GM18907 (cell line): ENCODE results near the gene GOLT1A.

Experiments
- ATAC-seq: cut with Tn5 transposase; IDR thresholded peaks from one replicate; pipeline ENCODE4 v1.9.1; 2021; ENCODE audit warnings: mild to moderate bottlenecking, moderate library complexity; ENCODE audit not compliant: unreplicated experiment

Gene GOLT1A

DNA sequence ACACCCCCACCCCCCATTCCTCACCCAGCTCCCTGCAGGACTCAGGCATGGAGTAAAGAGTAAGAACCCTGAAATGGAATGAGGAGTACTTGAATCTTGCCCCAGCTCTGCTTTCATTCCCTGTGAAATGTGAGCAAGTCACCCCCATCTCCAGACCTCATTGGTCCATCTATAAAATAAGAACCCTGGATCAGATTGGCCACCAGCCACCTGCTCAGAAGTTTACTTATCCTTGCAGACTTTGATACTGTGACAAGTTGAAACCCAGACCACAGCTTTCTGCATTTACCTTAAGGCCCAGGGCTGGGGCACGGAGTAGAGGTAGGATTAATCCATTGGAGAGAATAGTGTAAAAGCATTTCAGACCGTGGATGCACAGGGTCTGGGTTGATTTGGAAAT lies 19.7 kb downstream of the GOLT1A start:
- no peak for ATAC-seq

DNA sequence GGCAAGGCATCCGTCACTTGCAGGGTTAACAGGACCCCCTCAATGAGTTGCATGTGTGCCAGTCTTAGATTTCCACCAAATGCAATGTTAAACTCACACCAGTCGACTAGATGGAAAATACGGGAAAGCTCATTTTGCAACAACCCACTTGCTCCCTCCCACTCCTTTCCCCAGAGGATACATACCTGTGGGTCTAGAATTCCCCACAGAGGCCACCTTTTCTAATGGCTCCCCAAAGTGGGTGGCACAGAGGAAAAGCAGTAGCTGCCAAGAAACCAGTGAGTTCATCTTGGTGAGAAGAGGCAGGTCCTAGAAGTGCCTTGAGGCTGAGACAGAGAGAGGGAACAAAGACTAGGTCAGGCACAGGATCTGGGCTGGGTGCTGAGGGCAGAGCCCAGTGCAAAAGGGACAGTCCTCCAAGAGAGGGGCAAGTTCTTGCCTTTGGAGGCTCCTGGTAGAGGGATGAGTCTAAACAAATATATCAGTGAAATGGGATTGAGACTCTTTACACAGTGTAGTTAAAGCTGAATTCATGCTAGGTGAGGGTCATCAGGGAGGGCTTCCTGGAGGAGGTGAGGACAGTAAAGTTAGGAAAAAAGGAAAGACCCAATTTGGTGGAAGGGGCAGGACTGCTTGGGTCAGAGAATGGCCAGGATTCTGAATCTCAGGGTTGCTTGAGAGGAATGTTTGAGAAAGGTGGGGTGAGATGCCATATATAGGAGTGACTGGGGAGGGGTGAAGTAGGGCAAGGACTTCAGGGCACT lies 21.0 kb downstream of the GOLT1A start:
- ATAC-seq, result no peak

DNA sequence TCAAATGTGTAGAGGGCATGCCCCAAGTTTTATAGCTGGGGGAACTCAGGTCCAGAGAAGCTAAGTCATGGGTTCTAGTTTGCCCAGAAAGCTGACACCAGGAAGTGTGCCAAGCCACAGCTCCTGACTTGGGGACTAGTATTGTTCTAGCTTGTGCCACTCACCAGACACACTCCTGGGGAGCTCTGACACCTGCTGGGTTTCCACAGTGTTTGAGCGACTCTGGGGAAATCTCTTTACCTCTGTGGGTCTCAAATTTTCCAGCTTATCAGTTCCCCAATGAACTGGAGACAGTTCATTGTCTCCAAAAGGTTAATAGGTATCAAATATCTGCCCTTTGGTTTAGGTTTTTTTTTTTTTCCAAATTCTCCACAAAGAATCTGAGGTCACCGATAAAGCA lies 21.7 kb downstream of the GOLT1A start:
- no peak for ATAC-seq

DNA sequence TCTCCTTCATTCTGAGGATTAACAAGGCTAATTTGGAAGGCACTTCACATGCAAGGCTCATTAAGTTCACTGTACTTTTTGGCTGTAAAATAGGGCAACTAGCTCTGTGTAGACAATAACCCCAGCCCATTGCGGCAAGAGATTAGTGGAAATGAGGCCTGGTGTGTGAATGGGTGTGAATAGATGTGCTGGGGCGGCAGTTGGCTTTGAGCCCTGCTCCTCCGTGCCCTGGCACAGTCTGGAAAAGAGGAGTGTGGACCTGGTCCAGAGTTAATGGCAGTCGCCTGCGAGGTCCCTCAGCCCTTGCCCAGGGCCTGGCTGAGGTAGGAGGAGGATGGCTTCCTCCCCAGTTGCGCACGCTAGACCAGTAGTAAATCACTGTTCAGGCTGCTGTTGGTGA lies 22.3 kb downstream of the GOLT1A start:
- no peak for ATAC-seq

DNA sequence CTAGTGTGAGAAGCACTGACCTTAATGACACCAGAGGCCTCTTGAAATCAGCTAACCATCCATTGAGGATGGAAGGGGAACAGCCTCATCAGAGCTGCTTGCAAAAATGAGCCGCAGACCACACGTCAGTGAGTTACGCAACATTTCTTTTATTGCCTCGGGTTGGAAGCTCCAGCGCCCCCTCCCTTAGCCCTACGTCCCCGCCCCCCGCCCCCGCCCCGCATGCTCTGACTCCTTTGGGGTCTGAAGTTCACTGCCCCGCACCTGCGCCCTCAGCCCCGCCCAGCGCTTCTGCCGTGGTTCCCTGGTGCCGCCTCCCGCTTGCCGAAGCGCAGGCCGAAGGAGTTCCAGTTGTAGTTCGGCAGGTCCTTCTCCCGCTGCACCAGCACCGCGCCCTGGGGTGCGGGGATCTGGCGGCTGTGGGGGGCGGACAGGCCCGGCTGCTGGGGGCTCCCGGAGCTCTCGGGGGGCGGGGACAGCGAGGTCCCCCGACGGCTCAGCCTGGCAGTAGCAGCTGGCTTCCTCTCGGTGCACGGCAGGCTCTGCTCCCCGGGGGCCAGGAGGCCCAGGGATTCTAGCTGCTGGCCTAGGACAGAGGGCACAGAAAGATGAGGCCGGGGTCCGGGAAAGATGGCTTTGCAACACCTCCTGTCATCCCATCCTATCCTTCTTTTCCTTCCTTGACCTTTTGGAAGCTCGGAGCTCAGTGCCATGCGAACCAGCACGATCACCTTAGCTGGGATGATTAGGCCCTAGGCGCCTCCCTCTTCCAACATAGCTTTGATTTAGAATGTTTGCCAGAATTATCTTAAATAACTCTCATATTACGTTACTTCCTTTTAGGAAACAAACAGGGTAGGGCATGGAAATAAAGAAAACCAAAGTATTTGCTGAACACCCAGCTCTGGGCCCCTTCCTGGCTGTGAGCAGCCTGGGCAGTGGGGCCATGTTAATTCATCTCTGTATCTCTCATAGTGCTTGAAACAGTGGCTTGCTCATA lies 23.3 kb downstream of the GOLT1A start:
- ATAC-seq, result no peak

DNA sequence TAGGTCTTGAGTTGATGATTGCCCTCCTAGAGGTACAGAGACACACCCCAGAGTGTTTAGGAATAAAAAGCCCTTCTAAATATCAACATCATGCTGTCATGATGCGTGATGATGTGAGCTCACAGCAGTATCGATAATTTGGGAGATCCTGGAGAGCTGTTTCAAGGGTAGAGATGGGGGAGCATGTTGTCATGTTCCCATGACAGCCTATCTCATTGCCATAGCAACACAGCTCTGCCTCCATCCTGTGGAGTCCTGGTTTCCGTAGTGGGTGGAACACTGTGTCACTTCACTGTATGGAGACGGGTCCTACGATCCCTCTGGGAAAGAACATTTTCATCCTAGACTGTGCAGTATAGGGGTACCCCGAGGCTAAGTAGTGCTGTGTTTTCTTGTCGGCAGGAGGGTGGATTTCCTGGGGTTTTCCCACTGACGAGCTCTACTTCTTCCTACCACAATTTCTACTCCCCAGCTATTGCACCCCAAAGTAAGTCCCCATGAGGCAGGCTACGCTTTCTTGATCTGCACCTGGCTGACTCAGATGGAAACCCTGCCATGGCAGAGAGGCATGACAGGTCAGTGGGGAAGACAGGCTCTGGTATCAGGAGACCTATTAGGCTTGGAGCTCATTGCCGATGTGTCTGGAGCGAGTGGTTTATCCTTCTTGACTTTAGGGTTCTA lies 24.7 kb downstream of the GOLT1A start:
- ATAC-seq, result peak; percentile 39

DNA sequence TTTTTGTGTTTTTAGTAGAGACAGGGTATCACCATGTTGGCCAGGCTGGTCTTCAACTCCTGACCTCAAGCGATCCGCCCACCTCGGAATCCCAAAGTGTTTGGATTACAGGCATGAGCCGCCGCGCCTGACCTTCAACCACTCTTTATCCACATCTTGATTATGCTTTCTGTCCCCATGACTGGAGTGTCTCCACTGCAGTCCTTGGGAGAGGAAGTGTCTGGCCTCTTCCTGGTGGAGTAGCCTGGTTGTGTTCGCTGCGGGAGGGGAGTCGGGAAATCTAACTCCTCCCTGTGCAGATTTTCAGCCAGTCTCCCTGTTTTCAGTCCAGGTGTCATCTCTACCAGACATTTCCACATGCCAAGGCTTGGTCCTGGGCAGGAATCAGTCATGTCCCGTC lies 27.2 kb downstream of the GOLT1A start:
- no peak for ATAC-seq

DNA sequence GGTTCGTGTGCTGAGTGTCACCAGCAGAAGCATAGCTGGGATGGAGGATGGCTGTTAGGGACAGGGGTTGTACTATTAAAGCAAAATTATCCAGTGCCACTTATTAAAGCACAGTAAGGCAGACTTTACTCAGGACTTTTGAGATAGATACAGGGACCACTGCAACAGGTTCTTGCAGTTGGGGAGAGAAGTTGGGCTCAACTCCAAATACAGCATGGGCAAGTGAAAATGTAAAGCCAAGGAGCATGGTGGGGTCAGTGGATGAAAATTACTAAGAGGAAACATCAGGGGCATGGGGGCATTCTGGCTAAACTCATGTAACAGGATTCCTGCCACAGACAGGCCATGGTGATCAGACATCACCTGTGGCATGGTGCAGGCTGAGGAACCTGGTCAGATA lies 32.7 kb downstream of the GOLT1A start:
- ATAC-seq, result no peak

DNA sequence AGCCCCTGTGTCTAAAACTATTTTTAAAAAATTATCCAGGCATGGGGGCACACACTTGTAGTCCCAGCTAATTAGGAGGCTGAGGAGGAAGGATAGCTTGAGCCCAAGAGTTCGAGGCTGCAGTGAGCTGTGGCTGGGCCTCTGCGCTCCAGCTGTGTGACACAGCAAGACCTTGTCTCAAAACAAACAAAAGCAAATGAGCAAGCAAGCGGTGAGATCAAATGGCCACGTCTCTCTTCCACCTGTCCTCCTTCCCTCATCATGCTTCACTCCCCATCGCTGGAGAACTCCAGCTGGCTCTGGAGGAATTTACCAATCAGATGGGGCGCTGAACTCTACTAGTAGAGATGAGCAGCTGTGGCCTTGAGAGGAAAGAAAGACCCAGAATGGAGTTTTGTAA lies 33.7 kb downstream of the GOLT1A start:
- ATAC-seq, result no peak

DNA sequence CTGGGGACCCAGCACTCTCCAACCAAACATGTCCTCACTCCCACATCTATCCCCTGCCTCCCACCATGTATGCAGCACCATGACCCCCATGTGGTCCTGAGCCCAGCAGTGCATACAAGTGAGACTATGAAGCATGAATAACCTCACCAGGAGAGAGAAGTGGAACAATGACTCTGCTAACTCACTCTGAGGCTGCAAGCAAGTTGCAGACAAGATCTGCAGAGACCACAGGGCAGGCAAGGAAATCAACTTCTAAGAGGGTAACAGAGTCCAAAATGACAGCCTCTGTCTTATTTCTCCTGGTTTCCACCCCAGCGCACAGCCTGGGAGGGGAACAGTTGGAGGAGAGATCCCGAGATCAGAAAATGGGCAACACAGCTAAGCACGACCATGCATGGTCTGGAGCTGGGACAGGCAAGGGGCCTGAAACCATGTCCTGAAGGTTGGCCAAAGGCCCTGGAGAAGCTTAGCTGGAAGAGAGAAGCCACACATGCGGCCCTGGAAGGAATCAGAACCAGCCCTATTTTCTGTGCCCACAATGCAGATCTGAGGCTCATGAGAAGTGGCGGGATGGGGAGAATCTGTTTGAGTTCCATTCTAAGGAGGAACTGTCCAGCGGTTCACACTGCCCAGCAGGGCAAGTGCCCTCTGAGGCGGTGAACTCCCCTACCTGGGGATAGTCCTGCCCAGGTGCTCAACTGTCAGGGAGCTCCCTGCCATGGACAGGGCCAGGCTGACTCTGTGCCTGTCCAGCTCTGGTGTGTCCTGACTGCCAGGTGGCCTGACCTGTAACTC lies 35.1 kb downstream of the GOLT1A start:
- ATAC-seq, result no peak

DNA sequence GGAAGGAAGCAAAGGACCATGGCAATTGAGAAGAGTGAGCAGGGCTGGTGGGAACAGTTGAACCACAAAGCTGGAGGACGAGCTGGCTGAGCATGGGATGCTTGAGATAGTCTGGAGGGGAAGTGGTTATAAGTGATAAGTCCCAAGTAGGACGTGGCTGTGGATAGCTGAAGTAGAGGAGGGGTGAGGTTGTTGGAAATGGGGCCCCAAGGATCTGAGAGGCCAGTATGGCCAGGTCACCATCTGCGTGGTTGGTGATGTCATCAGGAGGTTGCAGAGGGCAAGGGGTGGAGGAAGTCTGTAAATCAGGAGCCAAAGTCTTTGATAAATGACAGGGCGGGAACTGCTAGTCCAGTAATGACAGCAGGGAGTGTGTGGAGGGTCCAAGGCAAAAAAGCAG lies 36.7 kb downstream of the GOLT1A start:
- no peak for ATAC-seq

DNA sequence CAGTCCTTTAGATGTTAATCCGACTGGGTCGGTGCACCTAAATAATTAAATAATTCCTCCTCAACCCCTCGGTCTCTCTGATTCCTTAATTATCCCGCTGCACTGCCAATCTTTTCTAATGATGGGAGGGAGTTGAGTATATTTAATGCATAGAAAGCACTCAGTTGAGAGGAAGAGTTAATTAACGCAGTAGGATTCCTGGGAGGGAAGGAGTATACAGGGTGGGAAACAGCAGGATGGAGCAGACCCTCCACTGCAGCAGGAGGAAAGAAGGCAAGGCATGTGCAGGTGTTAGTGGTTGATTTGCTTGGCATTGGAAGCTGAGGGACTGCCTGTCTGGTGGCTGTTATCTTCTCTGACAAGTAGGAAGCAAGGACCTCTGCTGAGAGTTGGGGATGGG lies 37.7 kb downstream of the GOLT1A start:
- no peak for ATAC-seq

DNA sequence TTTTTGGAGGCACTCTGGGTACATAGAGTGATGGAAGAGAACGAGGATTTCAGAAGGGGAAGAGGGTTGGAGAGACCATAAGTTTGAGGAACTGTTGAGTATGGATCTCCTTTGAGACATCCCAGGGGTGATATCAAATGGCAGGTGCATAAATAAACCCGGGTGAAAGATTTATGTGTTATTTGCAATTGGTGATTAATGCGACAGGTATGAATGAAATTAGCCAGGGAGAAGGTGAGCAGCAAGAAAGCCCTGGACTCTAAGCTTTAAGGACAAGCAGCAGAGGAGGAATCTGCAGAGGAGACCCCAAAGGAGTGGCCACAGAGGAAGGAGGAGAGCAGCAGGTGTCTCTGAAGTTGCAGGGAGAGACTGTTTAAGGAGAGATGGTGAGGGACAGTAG lies 38.8 kb downstream of the GOLT1A start:
- no peak for ATAC-seq

DNA sequence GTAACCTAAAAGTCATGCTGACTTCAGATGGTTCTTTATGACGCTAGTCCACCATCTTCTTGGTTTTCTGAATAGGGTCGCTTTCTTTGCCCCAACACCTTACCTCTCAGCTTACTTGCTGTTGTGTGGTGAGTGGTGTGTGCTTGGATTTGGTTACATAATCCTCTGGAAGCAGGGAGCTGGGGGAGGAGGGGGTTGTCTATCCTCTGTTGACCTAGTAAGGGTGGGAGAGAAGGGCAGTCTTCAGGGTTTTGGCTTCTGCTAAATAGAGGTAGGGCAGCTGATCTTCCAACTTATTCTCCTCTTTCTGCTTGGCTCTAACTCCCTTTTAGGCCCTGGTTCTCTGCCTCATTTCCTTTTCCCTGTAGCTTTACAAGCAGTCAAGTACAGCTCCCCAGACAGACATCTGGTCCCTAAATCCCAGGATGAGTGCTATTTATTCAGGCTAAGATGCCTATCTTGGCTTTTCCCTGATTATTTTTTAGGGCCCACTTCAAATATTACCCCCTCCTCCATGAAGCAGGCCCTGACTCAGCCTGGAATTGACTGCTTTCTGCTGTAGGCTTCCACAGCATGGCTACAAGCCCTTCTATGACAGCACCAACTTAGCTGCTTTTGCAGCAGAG lies 41.3 kb downstream of the GOLT1A start:
- ATAC-seq, result no peak

DNA sequence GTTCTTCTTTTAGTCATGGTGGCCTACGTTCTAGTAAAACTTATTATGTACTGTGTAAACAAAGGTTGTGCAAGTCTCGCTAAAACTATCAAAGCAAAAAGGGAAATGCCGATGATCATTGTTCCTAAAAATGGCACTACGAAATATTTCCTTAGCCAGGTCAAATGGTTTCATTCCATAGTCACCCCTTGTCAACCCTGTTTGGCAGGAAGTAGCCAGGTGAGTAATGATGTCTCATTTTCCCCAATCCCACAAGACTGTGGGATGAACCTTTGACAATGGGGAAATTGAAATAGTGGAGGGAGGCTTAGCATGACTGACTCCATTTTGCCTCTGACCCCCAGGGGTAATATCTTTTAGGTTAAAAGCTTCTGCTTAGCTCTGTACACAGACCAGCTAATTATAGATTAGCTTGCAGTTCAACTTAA lies 42.0 kb downstream of the GOLT1A start:
- no peak for ATAC-seq

DNA sequence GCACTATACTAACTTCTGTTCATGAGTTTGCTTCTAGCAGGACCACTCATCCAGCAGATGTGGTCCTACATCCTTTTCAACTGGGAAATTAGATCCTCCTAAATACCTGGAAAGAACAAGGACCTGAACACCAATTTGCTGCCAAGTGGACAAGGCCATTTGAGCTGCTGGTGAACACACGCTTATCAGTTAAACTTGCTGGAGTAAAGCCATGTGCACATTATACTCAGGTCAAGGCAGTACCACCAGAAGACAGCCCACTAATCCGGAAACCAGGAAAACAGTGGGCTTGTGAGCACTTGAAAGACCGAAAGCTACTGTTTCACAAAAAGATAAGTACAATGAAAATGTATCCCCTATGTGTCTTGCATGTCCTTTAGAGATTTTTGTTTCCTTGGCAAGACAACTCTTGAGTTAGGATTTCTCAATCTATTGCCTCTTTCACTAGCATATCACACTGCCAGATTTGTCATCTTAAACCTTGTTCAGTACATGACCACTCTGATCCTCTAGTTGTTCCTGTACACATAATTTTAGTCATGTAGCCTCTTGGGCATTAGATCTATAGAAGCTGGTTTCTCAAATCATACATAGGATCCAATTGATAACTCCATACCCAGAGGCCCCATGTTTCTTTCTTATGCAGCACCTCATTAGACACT lies 43.2 kb downstream of the GOLT1A start:
- ATAC-seq, result no peak

DNA sequence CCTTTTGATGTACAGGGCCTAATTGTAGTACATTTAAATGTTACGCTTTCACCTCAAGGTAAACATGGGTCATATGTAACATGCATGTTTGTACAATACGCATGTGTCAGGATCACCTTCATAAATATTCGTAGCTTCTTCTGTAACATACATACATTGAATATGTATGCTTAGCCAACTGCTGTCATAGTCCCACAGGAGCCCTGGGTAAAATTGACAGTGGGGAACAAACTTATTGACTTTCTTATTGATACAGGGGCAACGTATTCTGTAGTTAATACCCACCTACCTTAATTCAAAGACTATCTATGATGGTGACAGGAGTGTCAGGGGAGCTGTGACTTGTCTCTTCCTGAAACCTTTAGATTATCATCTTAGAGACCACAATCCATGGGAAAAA lies 43.9 kb downstream of the GOLT1A start:
- ATAC-seq, result no peak

DNA sequence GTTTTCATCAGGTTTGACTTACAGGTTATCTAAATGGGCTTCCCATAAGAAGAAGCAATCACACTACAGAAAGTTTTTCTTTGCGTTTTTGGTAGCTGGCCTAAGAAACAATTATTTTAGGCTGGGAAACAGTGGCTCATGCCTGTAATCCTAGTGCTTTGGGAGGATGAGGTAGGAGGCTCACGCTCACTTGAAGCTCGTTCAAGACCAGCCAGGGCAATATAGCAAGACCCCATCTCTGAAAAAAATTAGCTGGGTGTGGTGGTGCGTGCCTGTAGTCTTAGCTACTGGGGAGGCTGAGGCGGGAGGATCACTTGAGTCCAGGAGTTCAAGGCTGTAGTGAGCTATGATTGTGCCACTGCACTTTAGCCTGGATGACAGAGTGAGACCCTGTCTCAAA lies 46.1 kb downstream of the GOLT1A start:
- no peak for ATAC-seq

DNA sequence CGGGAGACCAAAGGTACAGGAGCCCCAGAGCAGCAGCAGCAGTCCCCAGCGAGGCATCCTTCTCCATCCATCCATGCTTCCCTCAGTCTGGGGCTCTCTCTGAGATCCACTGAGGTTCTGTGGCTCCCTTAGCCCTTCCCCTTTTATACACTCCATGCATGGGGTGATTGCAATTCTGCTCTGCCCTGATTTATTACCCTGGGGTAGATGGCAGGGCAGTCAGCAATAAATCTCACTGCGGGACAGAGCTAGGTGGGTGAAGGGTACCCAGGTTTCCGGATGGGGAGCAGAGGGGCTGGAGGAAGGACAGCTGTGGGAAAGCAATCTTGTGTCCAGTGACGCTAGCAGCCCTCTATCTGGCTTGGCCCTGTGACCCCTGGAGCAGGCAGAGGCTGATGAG lies 47.6 kb downstream of the GOLT1A start, which contains the start of gene REN:
TSS of gene REN (minus strand) at position 119 of the 400 bp plus-strand sequence. CDS start at position 75, 44 bp downstream.
- no peak for ATAC-seq
